K562 (cell line): ENCODE data around the gene ZNF804A. TPM values are rescaled to one million over a fixed set of nuclear protein-coding genes. Genes with fewer than 3 reads are reported as not detected.

Source experiments
- ATAC-seq: fragments of 200-7000 bp; cut with Tn5 transposase; 3 replicates; pipeline ENCODE4 v1.9.1; 2020; ENCODE audit warnings: moderate library complexity
- BruUV-seq: library from RNA; stranded (reverse); fragments of 400-500 nt; replicated peaks from 2 replicates; lab custom pipeline; 2021; lab: Mats Ljungman, UMichigan
- CTCF ChIA-PET: fragments of 300-600 bp; formaldehyde crosslinking; extraction: SDS; loops from one replicate; lab custom pipeline; 2021; ENCODE audit warnings: low intra/inter-chr PET ratio; lab: Yijun Ruan, JAX
- POLR2A ChIA-PET: fragments of 300-600, 350-650 bp; sonication (Branson Sonifier 250); formaldehyde crosslinking; extraction: SDS; loops from one replicate; lab custom pipeline; 2021; ENCODE audit warnings: antibody characterized with exemption, inconsistent platforms; lab: Yijun Ruan, JAX
- DNase-seq, 4 experiments: peaks; one replicate each; pipeline versions ENCODE4 v3.0.0 to v3.0.0-alpha.2; 2011 to 2018; ENCODE audit warnings: low spot score in 3 of 4, mixed read lengths in 3 of 4; ENCODE audit errors: extremely low read depth in 1 of 4
- FAIRE-seq: peaks from 2 replicates; lab custom pipeline; 2011; peaks lifted over from hg19 to GRCh38; lab: Jason Lieb, UNC
- H2AFZ ChIP-seq: 2 replicates; pipeline ENCODE4 v1.6.0; 2011; ENCODE audit warnings: low read depth, low read length, control low read depth, inconsistent platforms
- H3K27ac ChIP-seq: fragments of 200-600 bp; 3 replicates; pipeline ENCODE4 v1.8.0; 2011; ENCODE audit warnings: low read depth, mild to moderate bottlenecking, control low read depth, inconsistent platforms, low read length, moderate library complexity, mixed read lengths; ENCODE audit errors: extremely low read depth
- H3K27me3 ChIP-seq, 2 experiments: fragments of 300-600 bp in 1 of 2; 2 replicates in 1 of 2; 3 replicates in 1 of 2; pipeline versions ENCODE4 v1.6.0 to v1.8.0; 2011; ENCODE audit warnings: inconsistent platforms in 2 of 2, low read length in 2 of 2, mild to moderate bottlenecking in 1 of 2, mixed read lengths in 1 of 2, moderate library complexity in 1 of 2; ENCODE audit not compliant: control insufficient read depth in 2 of 2, insufficient read depth in 2 of 2
- H3K36me3 ChIP-seq: fragments of 300-600 bp; 3 replicates; pipeline ENCODE4 v1.8.0; 2011; ENCODE audit warnings: mild to moderate bottlenecking, low read length, inconsistent platforms; ENCODE audit not compliant: control insufficient read depth, insufficient read depth
- H3K4me1 ChIP-seq, 2 experiments: fragments of 200-600 bp in 1 of 2; replicated peaks in 1 of 2; 2 replicates in 1 of 2; 3 replicates in 1 of 2; pipeline versions ENCODE4 v1.5.1 to v1.8.0; 2011; ENCODE audit warnings: inconsistent platforms in 2 of 2, low read length in 2 of 2, mild to moderate bottlenecking in 1 of 2, mixed read lengths in 1 of 2, moderate library complexity in 1 of 2; ENCODE audit not compliant: control insufficient read depth in 2 of 2, insufficient read depth in 2 of 2
- H3K4me2 ChIP-seq: 2 replicates; pipeline ENCODE4 v1.6.1; 2011; ENCODE audit warnings: low read length, control low read depth, inconsistent platforms, mixed read lengths; ENCODE audit not compliant: insufficient read depth
- H3K4me3 ChIP-seq: fragments of 200-600 bp; sonication (generic), shearing (Covaris generic); 2 replicates; pipeline ENCODE4 v1.5.1; 2016; ENCODE audit warnings: control low read depth, inconsistent platforms
- H3K79me2 ChIP-seq: fragments of 200-600 bp; 3 replicates; pipeline ENCODE4 v1.8.0; 2011; ENCODE audit warnings: low read length, inconsistent platforms; ENCODE audit not compliant: control insufficient read depth, insufficient read depth
- H3K9ac ChIP-seq, 2 experiments: 2 replicates each; pipeline versions ENCODE4 v1.6.0 to v1.6.1; 2011; ENCODE audit warnings: low read depth in 2 of 2, low read length in 2 of 2, control low read depth in 1 of 2, inconsistent platforms in 1 of 2, mild to moderate bottlenecking in 1 of 2, mixed read lengths in 1 of 2; ENCODE audit not compliant: insufficient read depth in 1 of 2
- H3K9me1 ChIP-seq: one replicate; pipeline ENCODE4 v1.6.0; 2011; ENCODE audit warnings: inconsistent platforms, mild to moderate bottlenecking, low read length, moderate library complexity; ENCODE audit not compliant: control insufficient read depth, insufficient read depth
- H3K9me3 ChIP-seq: replicated peaks from 2 replicates; pipeline ENCODE4 v1.5.1; 2011; ENCODE audit warnings: low read depth, low read length, inconsistent platforms; ENCODE audit not compliant: control insufficient read depth, insufficient read depth
- H4K20me1 ChIP-seq: replicated peaks from 2 replicates; pipeline ENCODE4 v1.6.1; 2011; ENCODE audit warnings: low read length, inconsistent platforms, mixed read lengths; ENCODE audit not compliant: control insufficient read depth, insufficient read depth
- ARNT ChIP-seq, 2 experiments: fragments of 450-650 bp; IDR thresholded peaks; 2 replicates each; pipeline ENCODE4 v1.6.1; 2016; ENCODE audit warnings: mild to moderate bottlenecking in 1 of 2
- CCAR2 ChIP-seq: fragments of 200-400 bp; formaldehyde crosslinking; IDR thresholded peaks from 2 replicates; pipeline ENCODE4 v1.6.1; 2017; ENCODE audit warnings: mild to moderate bottlenecking, low read depth, low read length
- ELK3 ChIP-seq: fragments of 450-650 bp; formaldehyde crosslinking; IDR thresholded peaks from 2 replicates; pipeline ENCODE4 v1.4.0; 2020; ENCODE audit warnings: mild to moderate bottlenecking
- FOS ChIP-seq: IDR thresholded peaks from 3 replicates; pipeline ENCODE4 v1.6.1; 2011; ENCODE audit not compliant: insufficient read length; ENCODE audit errors: extremely low read depth
- FUS ChIP-seq: fragments of 200-400 bp; formaldehyde crosslinking; optimal IDR thresholded peaks from 2 replicates; pipeline ENCODE3; 2017; ENCODE audit warnings: low read depth, low read length
- HNRNPK ChIP-seq: fragments of 200-400 bp; formaldehyde crosslinking; IDR thresholded peaks from one replicate; pipeline ENCODE4 v1.6.1; 2018; ENCODE audit warnings: mild to moderate bottlenecking, low read depth, low read length; ENCODE audit not compliant: poor library complexity, severe bottlenecking
- KHSRP ChIP-seq: fragments of 450-650 bp; IDR thresholded peaks from 2 replicates; pipeline ENCODE4 v1.6.1; 2017
- LEF1 ChIP-seq: fragments of 450-650 bp; IDR thresholded peaks from 2 replicates; pipeline ENCODE4 v1.6.1; 2016; ENCODE audit warnings: mild to moderate bottlenecking
- NBN ChIP-seq: fragments of 450-650 bp; IDR thresholded peaks from 2 replicates; pipeline ENCODE4 v1.6.1; 2016; ENCODE audit warnings: low read depth, mild to moderate bottlenecking
- NFXL1 ChIP-seq: fragments of 450-650 bp; formaldehyde crosslinking; IDR thresholded peaks from 2 replicates; pipeline ENCODE4 v1.4.0; 2021; ENCODE audit warnings: mild to moderate bottlenecking
- NKRF ChIP-seq: fragments of 450-650 bp; IDR thresholded peaks from 2 replicates; pipeline ENCODE4 v1.6.1; 2016; ENCODE audit warnings: borderline replicate concordance
- OTX1 ChIP-seq: fragments of 450-650 bp; formaldehyde crosslinking; IDR thresholded peaks from 2 replicates; pipeline ENCODE4 v1.4.0; 2022; ENCODE audit warnings: mild to moderate bottlenecking
- TRIM28 ChIP-seq: fragments of 450-650 bp; IDR thresholded peaks from 2 replicates; pipeline ENCODE4 v1.6.1; 2017
- XRCC5 ChIP-seq: fragments of 200-400 bp; formaldehyde crosslinking; IDR thresholded peaks from 2 replicates; pipeline ENCODE4 v1.6.1; 2017; ENCODE audit warnings: low read depth, mild to moderate bottlenecking, low read length
- YY1 ChIP-seq, 3 experiments: IDR thresholded peaks; 2 replicates each; pipeline ENCODE4 v1.6.1; 2011; ENCODE audit warnings: low read length in 2 of 3, mild to moderate bottlenecking in 2 of 3, moderate library complexity in 2 of 3, borderline replicate concordance in 1 of 3, control low read depth in 1 of 3, low read depth in 1 of 3; ENCODE audit not compliant: insufficient read depth in 3 of 3, insufficient replicate concordance in 2 of 3, control insufficient read depth in 1 of 3, insufficient read length in 1 of 3; ENCODE audit errors: extremely low read depth in 1 of 3
- ZC3H8 ChIP-seq: fragments of 450-650 bp; IDR thresholded peaks from 2 replicates; pipeline ENCODE4 v1.6.1; 2017
- ZFPM2 ChIP-seq: fragments of 250-450 bp; sonication (Bioruptor Pico); IDR thresholded peaks from 2 replicates; pipeline ENCODE4 v1.5.1; 2022; ENCODE audit warnings: mild to moderate bottlenecking
- ZNF212 ChIP-seq: fragments of 450-650 bp; formaldehyde crosslinking; IDR thresholded peaks from 2 replicates; pipeline ENCODE4 v1.4.0; 2020; ENCODE audit warnings: mild to moderate bottlenecking
- ZNF311 ChIP-seq: fragments of 250-450 bp; sonication (Bioruptor Pico); IDR thresholded peaks from 2 replicates; pipeline ENCODE4 v1.4.0; 2020; ENCODE audit warnings: mild to moderate bottlenecking, moderate library complexity
- ZNF57 ChIP-seq: fragments of 450-650 bp; formaldehyde crosslinking; IDR thresholded peaks from 2 replicates; pipeline ENCODE4 v1.4.0; 2020; ENCODE audit warnings: mild to moderate bottlenecking, moderate library complexity
- WGBS: fragments of 100-300 bp; shearing (Covaris generic); methylation state at CpG from one replicate; pipeline ENCODE4 v1.1.6; 2016; ENCODE audit warnings: low coverage, mixed read lengths; ENCODE audit not compliant: insufficient coverage; ENCODE audit errors: missing lambda C conversion rate; 5-methylcytosine and 5-hydroxymethylcytosine counted together
- in situ Hi-C: fragments of 300-500 bp; cut with MboI; formaldehyde crosslinking; loops from 4 replicates; pipeline ENCODE4 v1.15.0; 2018; ENCODE audit warnings: inconsistent platforms, mixed read lengths
- intact Hi-C: fragments of 100-400 bp; cut with micrococcal nuclease; formaldehyde crosslinking; loops from 2 replicates; pipeline ENCODE4 v1.14.2; 2022
- polyA plus RNA-seq, 8 experiments: library from polyadenylated mRNA; depleted of rRNA in 4 of 8; stranded (reverse) in 5 of 8; unstranded in 3 of 8; fragments of >200 nt; fragmentation: Nextera tagmentation in 2 of 8; fragmentation: Illumina TruSeq in 1 of 8; extraction: Ambion mirVana in 2 of 8; extraction: Trizol in 1 of 8; gene quantifications; 2 replicates each; pipeline versions ENCODE4 v1.2.1 to v1.2.3, GENCODE V29; 2011 to 2014; ENCODE audit warnings: inconsistent platforms in 1 of 8, missing spikeins in 1 of 8
- total RNA-seq, 7 experiments: library from RNA; depleted of rRNA in 6 of 7; stranded (reverse); fragments of >200 nt in 6 of 7; fragmentation: Illumina TruSeq in 2 of 7; extraction: Trizol in 2 of 7; gene quantifications; 2 replicates each; pipeline versions ENCODE4 v1.2.1 to v1.2.3, GENCODE V29; 2011 to 2021; ENCODE audit warnings: low replicate concordance in 1 of 7

The ZNF804A gene
- total and polyA plus RNA-seq, 9 of the 15 experiments (the other 6 are each of a cell fraction or from before 2014, with no cell fraction given) = 0.01 to 1.2 (median 0.73) TPM

GRCh38 chr2:184679219-184680018 is 81.1 kb downstream of the ZNF804A start (continued):
- TF ChIP-seq ZNF57 (CRISPR knock-in tag) (no peak), NBN (no peak), FUS (no peak), HNRNPK (no peak), ZFPM2 (no peak), ZC3H8 (no peak), NKRF (no peak), KHSRP (no peak), FOS (no peak), ARNT (IDR thresholded peaks at IDR 0.05) (no peak), ZNF212 (CRISPR knock-in tag) (no peak)

GRCh38 chr2:184680825-184681224 is 82.5 kb downstream of the ZNF804A start:
- Histone ChIP-seq H3K79me2 (no peaks in the 10 kb centered on the region), H3K36me3 (no peaks in the 10 kb centered on the region), H3K9me1 (no peaks in the 10 kb centered on the region), H3K27me3 (no peaks in the 10 kb centered on the region), H3K27ac (no peak overlapping the region), H3K4me1 (no peaks in the 10 kb centered on the region), H2AFZ (no peak overlapping the region), H3K4me3 (no peak overlapping the region), H3K9me3 (peaks cover 2% of the 10 kb centered on the region; the same call in 1 of the 2 replicates), H3K4me2 (no peak overlapping the region), H3K9ac (no peak overlapping the region), H4K20me1 (no peaks in the 10 kb centered on the region)
- DNase-seq = no peak
- no TSS peak for BruUV-seq
- in situ Hi-C loops (no loop called here), intact Hi-C loops (no loop called here)
- 0% methylated on average over 2 of the region's 2 CpGs for WGBS
- ChIA-PET POLR2A (no interaction called here), CTCF (no interaction called here)
- no peak for FAIRE-seq
- no peak for ATAC-seq
- TF ChIP-seq XRCC5 (no peak), LEF1 (no peak), TRIM28 (no peak), OTX1 (no peak), CCAR2 (no peak), YY1 (IDR thresholded peaks at IDR 0.05; ENCODE audit: borderline replicate concordance in 1 of 3, control insufficient read depth in 1 of 3, extremely low read depth in 1 of 3, insufficient read depth in 3 of 3, insufficient read length in 1 of 3, insufficient replicate concordance in 2 of 3, low read depth in 1 of 3, low read length in 2 of 3) (no peak), ELK3 (CRISPR knock-in tag) (no peak), ZNF311 (no peak), NFXL1 (CRISPR knock-in tag) (no peak)
